OCI-LY1 (cell line): ENCODE measurements around the gene IRF4.

Source experiments
- H2AFZ ChIP-seq: fragments of 200-600 bp; sonication (generic), shearing (Covaris generic); 2 replicates; pipeline ENCODE4 v1.6.0; 2014; ENCODE audit warnings: antibody characterized with exemption, mild to moderate bottlenecking, low read length
- H3F3A ChIP-seq: fragments of 200-600 bp; sonication (generic), shearing (Covaris generic); 2 replicates; pipeline ENCODE4 v1.6.0; 2014; ENCODE audit warnings: mild to moderate bottlenecking, antibody characterized with exemption, low read length, moderate library complexity; ENCODE audit not compliant: insufficient read depth
- H3K27ac ChIP-seq: fragments of 200-600 bp; sonication (generic); 2 replicates; pipeline ENCODE4 v1.5.1; 2014; ENCODE audit warnings: low read length, mixed run types, mild to moderate bottlenecking, low read depth; ENCODE audit not compliant: poor library complexity, severe bottlenecking
- H3K27me3 ChIP-seq: fragments of 200-600 bp; sonication (generic); 2 replicates; pipeline ENCODE4 v1.6.0; 2014; ENCODE audit warnings: antibody characterized with exemption, mild to moderate bottlenecking, low read length, moderate library complexity; ENCODE audit not compliant: insufficient read depth
- H3K36me3 ChIP-seq: fragments of 200-600 bp; sonication (generic); 2 replicates; pipeline ENCODE4 v1.6.1; 2014; ENCODE audit warnings: mild to moderate bottlenecking, antibody characterized with exemption, low read length, moderate library complexity, mixed read lengths; ENCODE audit not compliant: insufficient read depth
- H3K4me1 ChIP-seq: fragments of 200-600 bp; sonication (generic); 2 replicates; pipeline ENCODE4 v1.5.1; 2014; ENCODE audit warnings: mild to moderate bottlenecking, low read length, moderate library complexity; ENCODE audit not compliant: insufficient read depth, severe bottlenecking
- H3K4me2 ChIP-seq: fragments of 200-600 bp; sonication (generic), shearing (Covaris generic); 2 replicates; pipeline ENCODE4 v1.6.1; 2014; ENCODE audit warnings: low read length
- H3K4me3 ChIP-seq: fragments of 200-600 bp; sonication (generic); 2 replicates; pipeline ENCODE4 v1.5.1; 2014; ENCODE audit warnings: low read length, low read depth, mild to moderate bottlenecking, mixed read lengths; ENCODE audit not compliant: poor library complexity, severe bottlenecking
- H3K79me2 ChIP-seq: fragments of 200-600 bp; shearing (Covaris generic); 2 replicates; pipeline ENCODE4 v1.6.1; 2016; ENCODE audit warnings: mixed run types, low read length, mixed read lengths; ENCODE audit not compliant: insufficient read depth
- H3K9ac ChIP-seq: fragments of 200-600 bp; sonication (generic), shearing (Covaris generic); 2 replicates; pipeline ENCODE4 v1.6.1; 2014; ENCODE audit warnings: mild to moderate bottlenecking, low read length, mixed read lengths
- H3K9me2 ChIP-seq: fragments of 200-600 bp; sonication (generic), shearing (Covaris generic); 2 replicates; pipeline ENCODE4 v1.6.1; 2014; ENCODE audit warnings: low read depth, mild to moderate bottlenecking, low read length, mixed read lengths
- H3K9me3 ChIP-seq: fragments of 200-600 bp; shearing (Covaris generic); 2 replicates; pipeline ENCODE4 v1.6.1; 2014; ENCODE audit warnings: low read length, mixed read lengths
- H4K20me1 ChIP-seq: fragments of 200-600 bp; sonication (generic), shearing (Covaris generic); 2 replicates; pipeline ENCODE4 v1.6.0; 2016; ENCODE audit warnings: mild to moderate bottlenecking, low read length; ENCODE audit not compliant: insufficient read depth
- CTCF ChIP-seq: fragments of 200-600 bp; sonication (generic), shearing (Covaris generic); IDR thresholded peaks from 2 replicates; pipeline ENCODE4 v1.5.1; 2017; ENCODE audit warnings: mild to moderate bottlenecking, antibody characterized with exemption, low read length, moderate library complexity, mixed read lengths
- EZH2 ChIP-seq: fragments of 200-600 bp; sonication (generic), shearing (Covaris generic); IDR thresholded peaks from 2 replicates; pipeline ENCODE4 v1.8.0; 2017; ENCODE audit warnings: borderline replicate concordance, mixed run types, mild to moderate bottlenecking, antibody characterized with exemption, low read length, moderate library complexity, mixed read lengths

IRF4 gene

GRCh38 chr6:386688-387266 lies 4.8 kb upstream of the IRF4 start:
- Histone ChIP-seq H3K9me2 (no peaks in the 10 kb centered on the region), H3K27ac (no peak overlapping the region), H3K4me3 (no peak overlapping the region), H3K4me2 (no peak overlapping the region), H3K4me1 (peaks cover 21% of the 10 kb centered on the region), H3K9me3 (no peaks in the 10 kb centered on the region), H3K36me3 (no peaks in the 10 kb centered on the region), H3K79me2 (no peaks in the 10 kb centered on the region), H3K9ac (no peak overlapping the region), H2AFZ (no peak overlapping the region), H3F3A (no peaks in the 10 kb centered on the region), H4K20me1 (no peaks in the 10 kb centered on the region), H3K27me3 (peaks cover 10% of the 10 kb centered on the region; the same call in 1 of the 2 replicates)
- TF ChIP-seq EZH2 (no peak), CTCF (no peak)

GRCh38 chr6:387293-387741 lies 4.2 kb upstream of the IRF4 start:
- Histone ChIP-seq H3K4me1 (peaks cover 21% of the 10 kb centered on the region), H3K4me3 (no peak overlapping the region), H3K27ac (no peak overlapping the region), H3K4me2 (no peak overlapping the region), H3K36me3 (0 out of 2 replicates have a peak, but pooled peaks cover under 1% of the 10 kb centered on the region), H3F3A (no peaks in the 10 kb centered on the region), H3K9me3 (no peaks in the 10 kb centered on the region), H3K9ac (no peak overlapping the region), H2AFZ (no peak overlapping the region), H3K79me2 (no peaks in the 10 kb centered on the region; the same call in 1 of the 2 replicates), H3K27me3 (peaks cover 10% of the 10 kb centered on the region; the same call in 1 of the 2 replicates), H4K20me1 (no peaks in the 10 kb centered on the region), H3K9me2 (no peaks in the 10 kb centered on the region)
- TF ChIP-seq CTCF (no peak), EZH2 (no peak)

DNA sequence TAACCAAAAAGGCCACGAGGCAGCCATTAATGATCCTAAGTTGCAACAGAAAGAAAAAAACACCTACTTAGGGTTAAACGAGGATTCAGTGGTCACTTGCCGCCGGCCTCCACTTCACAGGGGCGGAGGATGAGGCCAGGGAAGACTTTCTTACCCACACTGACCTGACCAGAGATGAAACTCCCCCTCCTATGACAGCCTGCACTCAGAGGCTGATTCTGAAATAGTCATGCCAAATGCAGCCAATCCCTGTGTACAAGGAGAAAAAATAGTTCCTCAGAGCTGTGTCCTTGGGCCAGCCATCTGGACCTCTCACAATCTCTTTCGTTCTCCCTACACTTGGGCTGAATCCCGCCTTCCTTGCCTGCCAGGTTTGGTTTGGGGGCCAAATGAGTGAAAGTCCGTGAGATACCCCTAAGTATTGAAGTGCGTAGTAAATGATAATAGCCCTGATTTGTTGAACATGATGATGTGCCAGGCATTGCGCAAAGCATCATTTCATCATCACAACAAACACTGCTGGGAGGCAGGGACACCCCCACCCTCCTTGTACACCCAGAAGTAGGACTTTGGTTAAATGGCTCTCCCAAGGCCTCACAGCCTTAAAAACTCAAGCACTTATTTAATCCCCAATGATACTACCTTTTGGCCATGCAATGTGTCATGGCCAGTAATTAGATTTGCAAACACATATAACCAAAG lies 3.2 kb upstream of the IRF4 start:
- H3K4me2 ChIP-seq, result no peak overlapping the region
- no peak overlapping the region for H2AFZ ChIP-seq
- H3K9me2 ChIP-seq, result no peaks in the 10 kb centered on the region
- TF ChIP-seq CTCF (no peak), EZH2 (no peak)
- H3K9ac ChIP-seq, result no peak overlapping the region
- peaks cover 21% of the 10 kb centered on the region for H3K4me1 ChIP-seq
- H3K79me2 ChIP-seq, result no peaks in the 10 kb centered on the region; the same call in 1 of the 2 replicates
- H3K27me3 ChIP-seq, result peaks cover 10% of the 10 kb centered on the region; the same call in 1 of the 2 replicates
- no peak overlapping the region for H3K27ac ChIP-seq
- H4K20me1 ChIP-seq, result no peaks in the 10 kb centered on the region
- no peaks in the 10 kb centered on the region for H3F3A ChIP-seq
- H3K36me3 ChIP-seq, result peaks cover 10% of the 10 kb centered on the region
- no peak overlapping the region for H3K4me3 ChIP-seq
- H3K9me3 ChIP-seq, result no peaks in the 10 kb centered on the region
